GM23338 (cell line): ENCODE data around the gene RELCH.

Experiments
- EZH2 ChIP-seq: fragments of 200-600 bp; sonication (generic); IDR thresholded peaks from one replicate; pipeline ENCODE4 v1.8.0; 2017; ENCODE audit warnings: antibody characterized with exemption, mild to moderate bottlenecking, low read depth; ENCODE audit not compliant: unreplicated experiment
- EZH2phosphoT487 ChIP-seq: fragments of 200-600 bp; sonication (generic); IDR thresholded peaks from one replicate; pipeline ENCODE4 v1.8.1; 2018; ENCODE audit warnings: antibody characterized with exemption; ENCODE audit not compliant: unreplicated experiment
- JUNB ChIP-seq: IDR thresholded peaks from one replicate; pipeline ENCODE4 v1.6.1; 2016; ENCODE audit warnings: antibody characterized with exemption; ENCODE audit not compliant: unreplicated experiment
- POLR2AphosphoS5 ChIP-seq: IDR thresholded peaks from 2 replicates; pipeline ENCODE4 v1.6.1; 2016; ENCODE audit warnings: antibody characterized with exemption, low read depth
- REST ChIP-seq: IDR thresholded peaks from one replicate; pipeline ENCODE4 v1.6.1; 2018; ENCODE audit warnings: antibody characterized with exemption; ENCODE audit not compliant: unreplicated experiment
- TF ChIP-seq, protein P1 (sequence below), 2 experiments: fragments of 200-600 bp in 1 of 2; sonication (generic) in 1 of 2; conservative IDR thresholded peaks; 2 replicates each; pipeline versions ENCODE4 v1.5.1 to v1.6.1; 2016 to 2017; ENCODE audit warnings: antibody characterized with exemption in 2 of 2, low read depth in 2 of 2, mild to moderate bottlenecking in 2 of 2, moderate library complexity in 1 of 2
- TF ChIP-seq, protein P2 (sequence below): IDR thresholded peaks from 2 replicates; pipeline ENCODE4 v1.6.1; 2016; ENCODE audit warnings: antibody characterized with exemption

- TF ChIP-seq, protein P1, sequence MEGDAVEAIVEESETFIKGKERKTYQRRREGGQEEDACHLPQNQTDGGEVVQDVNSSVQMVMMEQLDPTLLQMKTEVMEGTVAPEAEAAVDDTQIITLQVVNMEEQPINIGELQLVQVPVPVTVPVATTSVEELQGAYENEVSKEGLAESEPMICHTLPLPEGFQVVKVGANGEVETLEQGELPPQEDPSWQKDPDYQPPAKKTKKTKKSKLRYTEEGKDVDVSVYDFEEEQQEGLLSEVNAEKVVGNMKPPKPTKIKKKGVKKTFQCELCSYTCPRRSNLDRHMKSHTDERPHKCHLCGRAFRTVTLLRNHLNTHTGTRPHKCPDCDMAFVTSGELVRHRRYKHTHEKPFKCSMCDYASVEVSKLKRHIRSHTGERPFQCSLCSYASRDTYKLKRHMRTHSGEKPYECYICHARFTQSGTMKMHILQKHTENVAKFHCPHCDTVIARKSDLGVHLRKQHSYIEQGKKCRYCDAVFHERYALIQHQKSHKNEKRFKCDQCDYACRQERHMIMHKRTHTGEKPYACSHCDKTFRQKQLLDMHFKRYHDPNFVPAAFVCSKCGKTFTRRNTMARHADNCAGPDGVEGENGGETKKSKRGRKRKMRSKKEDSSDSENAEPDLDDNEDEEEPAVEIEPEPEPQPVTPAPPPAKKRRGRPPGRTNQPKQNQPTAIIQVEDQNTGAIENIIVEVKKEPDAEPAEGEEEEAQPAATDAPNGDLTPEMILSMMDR (conservative IDR thresholded peaks at IDR 0.05; ENCODE audit: low read depth in 2 of 2) = no peak
- no peak for TF ChIP-seq EZH2phosphoT487
- TF ChIP-seq REST = no peak
- TF ChIP-seq, protein P2, sequence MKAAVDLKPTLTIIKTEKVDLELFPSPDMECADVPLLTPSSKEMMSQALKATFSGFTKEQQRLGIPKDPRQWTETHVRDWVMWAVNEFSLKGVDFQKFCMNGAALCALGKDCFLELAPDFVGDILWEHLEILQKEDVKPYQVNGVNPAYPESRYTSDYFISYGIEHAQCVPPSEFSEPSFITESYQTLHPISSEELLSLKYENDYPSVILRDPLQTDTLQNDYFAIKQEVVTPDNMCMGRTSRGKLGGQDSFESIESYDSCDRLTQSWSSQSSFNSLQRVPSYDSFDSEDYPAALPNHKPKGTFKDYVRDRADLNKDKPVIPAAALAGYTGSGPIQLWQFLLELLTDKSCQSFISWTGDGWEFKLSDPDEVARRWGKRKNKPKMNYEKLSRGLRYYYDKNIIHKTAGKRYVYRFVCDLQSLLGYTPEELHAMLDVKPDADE = no peak
- no peak for TF ChIP-seq POLR2AphosphoS5
- no peak for TF ChIP-seq EZH2
- no peak for TF ChIP-seq JUNB
Measured at GRCh38 chr18:62242955-62243354, 55.9 kb downstream of the RELCH start.
